ENCODE data around the gene SMARCD2. TPM values are rescaled to one million over a fixed set of nuclear protein-coding genes. Genes with fewer than 3 reads are reported as not detected.
A peak's percentile ranks its signal among the peaks of the same experiment; 100 is the strongest.

The SMARCD2 gene
- total and polyA plus RNA-seq, 2 of the 13 experiments (the other 11 are each of a cell fraction or from before 2014, with no cell fraction given) = 122 to 150 TPM

DNA sequence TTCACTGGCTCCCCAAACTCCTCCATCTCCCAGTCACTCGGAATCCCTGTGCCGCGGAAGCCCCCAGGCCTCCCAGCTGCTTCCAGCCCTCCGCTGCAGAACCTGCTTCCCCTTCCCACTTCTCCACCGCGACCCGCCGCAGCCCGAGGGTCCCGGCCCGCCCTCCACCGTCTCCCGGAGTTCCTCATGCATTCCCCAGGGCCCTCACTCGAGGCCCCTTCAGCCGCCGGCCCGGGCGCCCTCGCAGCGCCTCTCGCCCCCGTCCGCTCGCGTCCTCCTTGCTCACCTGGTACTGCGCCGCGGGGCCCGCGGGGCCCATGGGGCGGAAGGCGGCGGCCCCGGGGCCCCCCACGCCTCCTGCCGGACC lies 329 bp downstream of the SMARCD2 start:
- FAIRE-seq = no peak
- intact Hi-C loops (cut with micrococcal nuclease; ENCODE audit: unreplicated experiment) = loop anchor here (5.0 kb wide), 1 partner anchor 70 kb away; the partner anchor contains the start of genes CCDC47 and DDX42
- Histone ChIP-seq H3K27ac (ENCODE audit: extremely low read length, insufficient read depth, low read length) (peak overlapping the region; percentile 92), H3K27me3 (ENCODE audit: control insufficient read depth in 1 of 2, insufficient read depth in 2 of 2, low read length in 2 of 2) (no peaks in the 10 kb centered on the region; a peak in 1 of 5 replicates), H3K36me3 (replicated peaks in 1 of 2; ENCODE audit: control insufficient read depth in 1 of 2, insufficient read depth in 2 of 2, low read length in 2 of 2) (peaks cover 3 to 8% of the 10 kb centered on the region in 2 experiments; a peak in 4 of 5 replicates), H3K4me2 (ENCODE audit: low read depth, low read length) (peak overlapping the region; percentile 92), H3K9me3 (ENCODE audit: low read length) (no peaks in the 10 kb centered on the region), H3K79me2 (ENCODE audit: insufficient read depth, low read length) (peaks cover 43% of the 10 kb centered on the region), H3K4me1 (ENCODE audit: insufficient read depth, low read length) (peaks cover 44% of the 10 kb centered on the region), H4K20me1 (ENCODE audit: insufficient read depth, low read length) (peaks cover 10% of the 10 kb centered on the region; the same call in 1 of the 2 replicates), H3K4me3 (replicated peaks in 1 of 3; ENCODE audit: insufficient read depth in 1 of 3, low read depth in 2 of 3, low read length in 3 of 3) (peak overlapping the region; percentile 85 to 98 (median 97)), H2AFZ (ENCODE audit: low read length) (no peak overlapping the region), H3K9ac (ENCODE audit: insufficient read depth, low read depth, low read length) (peak overlapping the region; percentile 93)
- ChIA-PET CTCF (ENCODE audit: low intra/inter-chr PET ratio, low total read pairs) (no interaction called here), POLR2A (interaction anchor here (2.7 to 4.4 kb wide), 3 partner anchors 10 to 68 kb away, joined by 30 to 37 read pairs (median 33); partner anchors contain the start of genes CCDC47, DDX42, FTSJ3 and PSMC5)
- BruUV-seq (replicated peaks) = no TSS peak
- in situ Hi-C loops (cut with HindIII; ENCODE audit: extremely low pct_ligation_motif_present, low pct_unique_long_range_greater_than_20kb) = loop anchor here (10.0 kb wide), 1 partner anchor 663 kb away; the partner anchor contains the start of genes CEP95 and DDX5
- peak; percentile 33 for ATAC-seq
- WGBS (ENCODE audit: low lambda C conversion rate) = under 1% methylated on average over 27 of the region's 36 CpGs
- DNase-seq (ENCODE audit: low spot score) = no peak
- TF ChIP-seq, protein P1, sequence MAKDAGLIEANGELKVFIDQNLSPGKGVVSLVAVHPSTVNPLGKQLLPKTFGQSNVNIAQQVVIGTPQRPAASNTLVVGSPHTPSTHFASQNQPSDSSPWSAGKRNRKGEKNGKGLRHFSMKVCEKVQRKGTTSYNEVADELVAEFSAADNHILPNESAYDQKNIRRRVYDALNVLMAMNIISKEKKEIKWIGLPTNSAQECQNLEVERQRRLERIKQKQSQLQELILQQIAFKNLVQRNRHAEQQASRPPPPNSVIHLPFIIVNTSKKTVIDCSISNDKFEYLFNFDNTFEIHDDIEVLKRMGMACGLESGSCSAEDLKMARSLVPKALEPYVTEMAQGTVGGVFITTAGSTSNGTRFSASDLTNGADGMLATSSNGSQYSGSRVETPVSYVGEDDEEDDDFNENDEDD (CRISPR knock-in tag; IDR thresholded peaks at IDR 0.05; ENCODE audit: borderline replicate concordance) = no peak
- no peak for TF ChIP-seq GLI4 (CRISPR knock-in tag; IDR thresholded peaks at IDR 0.05; ENCODE audit: borderline replicate concordance)
- TF ChIP-seq ZFY (CRISPR knock-in tag; IDR thresholded peaks at IDR 0.05) = peak; percentile 65
- TF ChIP-seq ZSCAN31 (CRISPR knock-in tag; IDR thresholded peaks at IDR 0.05; ENCODE audit: low read depth) = no peak
- TF ChIP-seq ZEB1 (IDR thresholded peaks at IDR 0.05; ENCODE audit: insufficient replicate concordance, low read depth) = no peak
- TF ChIP-seq RARA (CRISPR knock-in tag; IDR thresholded peaks at IDR 0.05) = no peak
- TF ChIP-seq, protein P2, sequence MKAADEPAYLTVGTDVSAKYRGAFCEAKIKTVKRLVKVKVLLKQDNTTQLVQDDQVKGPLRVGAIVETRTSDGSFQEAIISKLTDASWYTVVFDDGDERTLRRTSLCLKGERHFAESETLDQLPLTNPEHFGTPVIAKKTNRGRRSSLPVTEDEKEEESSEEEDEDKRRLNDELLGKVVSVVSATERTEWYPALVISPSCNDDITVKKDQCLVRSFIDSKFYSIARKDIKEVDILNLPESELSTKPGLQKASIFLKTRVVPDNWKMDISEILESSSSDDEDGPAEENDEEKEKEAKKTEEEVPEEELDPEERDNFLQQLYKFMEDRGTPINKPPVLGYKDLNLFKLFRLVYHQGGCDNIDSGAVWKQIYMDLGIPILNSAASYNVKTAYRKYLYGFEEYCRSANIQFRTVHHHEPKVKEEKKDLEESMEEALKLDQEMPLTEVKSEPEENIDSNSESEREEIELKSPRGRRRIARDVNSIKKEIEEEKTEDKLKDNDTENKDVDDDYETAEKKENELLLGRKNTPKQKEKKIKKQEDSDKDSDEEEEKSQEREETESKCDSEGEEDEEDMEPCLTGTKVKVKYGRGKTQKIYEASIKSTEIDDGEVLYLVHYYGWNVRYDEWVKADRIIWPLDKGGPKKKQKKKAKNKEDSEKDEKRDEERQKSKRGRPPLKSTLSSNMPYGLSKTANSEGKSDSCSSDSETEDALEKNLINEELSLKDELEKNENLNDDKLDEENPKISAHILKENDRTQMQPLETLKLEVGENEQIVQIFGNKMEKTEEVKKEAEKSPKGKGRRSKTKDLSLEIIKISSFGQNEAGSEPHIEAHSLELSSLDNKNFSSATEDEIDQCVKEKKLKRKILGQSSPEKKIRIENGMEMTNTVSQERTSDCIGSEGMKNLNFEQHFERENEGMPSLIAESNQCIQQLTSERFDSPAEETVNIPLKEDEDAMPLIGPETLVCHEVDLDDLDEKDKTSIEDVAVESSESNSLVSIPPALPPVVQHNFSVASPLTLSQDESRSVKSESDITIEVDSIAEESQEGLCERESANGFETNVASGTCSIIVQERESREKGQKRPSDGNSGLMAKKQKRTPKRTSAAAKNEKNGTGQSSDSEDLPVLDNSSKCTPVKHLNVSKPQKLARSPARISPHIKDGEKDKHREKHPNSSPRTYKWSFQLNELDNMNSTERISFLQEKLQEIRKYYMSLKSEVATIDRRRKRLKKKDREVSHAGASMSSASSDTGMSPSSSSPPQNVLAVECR (CRISPR knock-in tag; IDR thresholded peaks at IDR 0.05; ENCODE audit: borderline replicate concordance) = peak; percentile 3; the same call in 1 of the 2 replicates
- TF ChIP-seq GZF1 (CRISPR knock-in tag; IDR thresholded peaks at IDR 0.05) = no peak
- no peak for TF ChIP-seq JUNB (CRISPR knock-in tag; IDR thresholded peaks at IDR 0.05; ENCODE audit: borderline replicate concordance)
- TF ChIP-seq FOXO4 (CRISPR knock-in tag; conservative IDR thresholded peaks at IDR 0.05) = no peak
- TF ChIP-seq, protein P3, sequence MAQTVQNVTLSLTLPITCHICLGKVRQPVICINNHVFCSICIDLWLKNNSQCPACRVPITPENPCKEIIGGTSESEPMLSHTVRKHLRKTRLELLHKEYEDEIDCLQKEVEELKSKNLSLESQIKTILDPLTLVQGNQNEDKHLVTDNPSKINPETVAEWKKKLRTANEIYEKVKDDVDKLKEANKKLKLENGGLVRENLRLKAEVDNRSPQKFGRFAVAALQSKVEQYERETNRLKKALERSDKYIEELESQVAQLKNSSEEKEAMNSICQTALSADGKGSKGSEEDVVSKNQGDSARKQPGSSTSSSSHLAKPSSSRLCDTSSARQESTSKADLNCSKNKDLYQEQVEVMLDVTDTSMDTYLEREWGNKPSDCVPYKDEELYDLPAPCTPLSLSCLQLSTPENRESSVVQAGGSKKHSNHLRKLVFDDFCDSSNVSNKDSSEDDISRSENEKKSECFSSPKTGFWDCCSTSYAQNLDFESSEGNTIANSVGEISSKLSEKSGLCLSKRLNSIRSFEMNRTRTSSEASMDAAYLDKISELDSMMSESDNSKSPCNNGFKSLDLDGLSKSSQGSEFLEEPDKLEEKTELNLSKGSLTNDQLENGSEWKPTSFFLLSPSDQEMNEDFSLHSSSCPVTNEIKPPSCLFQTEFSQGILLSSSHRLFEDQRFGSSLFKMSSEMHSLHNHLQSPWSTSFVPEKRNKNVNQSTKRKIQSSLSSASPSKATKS (CRISPR knock-in tag; IDR thresholded peaks at IDR 0.05) = no peak
- TF ChIP-seq ZNF101 (CRISPR knock-in tag; IDR thresholded peaks at IDR 0.05; ENCODE audit: borderline replicate concordance, low read depth) = no peak
- TF ChIP-seq NBN (conservative IDR thresholded peaks at IDR 0.05) = no peak
- TF ChIP-seq ZFP62 (CRISPR knock-in tag; IDR thresholded peaks at IDR 0.05) = no peak
- TF ChIP-seq CBX5 (CRISPR knock-in tag; IDR thresholded peaks at IDR 0.05; ENCODE audit: borderline replicate concordance) = no peak
- no peak for TF ChIP-seq NFE2 (CRISPR knock-in tag; IDR thresholded peaks at IDR 0.05)
